Ascending aorta (tissue), 2 donors: ENCODE data around the gene MRPL49. TPM values are rescaled to one million over a fixed set of nuclear protein-coding genes. Genes with fewer than 3 reads are reported as not detected.

Experiments used
- DNase-seq, 2 donors: peaks; one replicate each; pipeline ENCODE4 v3.0.0-alpha.2; 2019; ENCODE audit warnings: low spot score in 2 of 2
- H3K27ac ChIP-seq, 2 donors: fragments of 200-600 bp; sonication (generic); one replicate each; pipeline ENCODE4 v1.5.1; 2016 to 2017; ENCODE audit warnings: mild to moderate bottlenecking in 1 of 2
- H3K27me3 ChIP-seq: fragments of 200-600 bp; sonication (generic); one replicate; pipeline ENCODE4 v1.5.1; 2017
- H3K36me3 ChIP-seq, 2 donors: fragments of 200-600 bp; sonication (generic); one replicate each; pipeline ENCODE4 v1.5.1; 2016
- H3K4me1 ChIP-seq, 2 donors: fragments of 200-600 bp; sonication (generic); one replicate each; pipeline ENCODE4 v1.5.1; 2016 to 2017; ENCODE audit warnings: mild to moderate bottlenecking in 1 of 2
- H3K4me3 ChIP-seq, 2 donors: fragments of 200-600 bp; sonication (generic); one replicate each; pipeline ENCODE4 v1.5.1; 2016 to 2017; ENCODE audit warnings: mild to moderate bottlenecking in 1 of 2
- H3K9me3 ChIP-seq, 2 donors: fragments of 200-600 bp; sonication (generic); one replicate each; pipeline ENCODE4 v1.5.1; 2016
- CTCF ChIP-seq, 3 experiments: fragments of 200-600 bp in 2 of 3; fragments of 450-650 bp in 1 of 3; sonication (generic) in 2 of 3; IDR thresholded peaks; one replicate each; pipeline ENCODE4 v1.5.1; 2016 to 2019; ENCODE audit warnings: antibody characterized with exemption in 3 of 3, mild to moderate bottlenecking in 1 of 3, moderate library complexity in 1 of 3
- intact Hi-C: fragments of 100-400 bp; cut with DNase I; formaldehyde crosslinking; loops from one replicate; pipeline ENCODE4 v1.15.1; 2023
- total RNA-seq: library from RNA; depleted of rRNA; stranded (reverse); fragments of >200 nt; gene quantifications from one replicate; pipeline ENCODE4 v1.1.0, GENCODE V29; 2016

The MRPL49 gene
- total RNA-seq, 1 donor from 2014 or later: 43.2 TPM

GRCh38 chr11:65104628-65105027, 17.5 kb upstream of the MRPL49 start:
- no peak for TF ChIP-seq CTCF (IDR thresholded peaks at IDR 0.05)
- DNase-seq: no peak
- H3K9me3 ChIP-seq: no peaks in the 10 kb centered on the region
- peaks cover 0 to 9% of the 10 kb centered on the region in 2 donors for H3K4me1 ChIP-seq
- no peak overlapping the region for H3K27ac ChIP-seq
- H3K27me3 ChIP-seq: no peaks in the 10 kb centered on the region
- H3K36me3 ChIP-seq: peaks cover 27% of the 10 kb centered on the region in 2 donors
- intact Hi-C loops: no loop called here
- no peak overlapping the region for H3K4me3 ChIP-seq

- Histone ChIP-seq H3K9me3 (no peaks in the 10 kb centered on the region), H3K27me3 (no peaks in the 10 kb centered on the region), H3K36me3 (peaks cover 29% of the 10 kb centered on the region in 2 donors), H3K27ac (no peak overlapping the region), H3K4me1 (peaks cover 8 to 19% of the 10 kb centered on the region in 2 donors), H3K4me3 (no peak overlapping the region)
- intact Hi-C loops: no loop called here
- DNase-seq: no peak
- TF ChIP-seq CTCF (IDR thresholded peaks at IDR 0.05): no peak
Measured at GRCh38 chr11:65107078-65107477, 15.0 kb upstream of the MRPL49 start.

- Histone ChIP-seq H3K27ac (no peak overlapping the region), H3K9me3 (no peaks in the 10 kb centered on the region), H3K4me3 (no peak overlapping the region), H3K27me3 (no peaks in the 10 kb centered on the region), H3K36me3 (peaks cover 29% of the 10 kb centered on the region in 2 donors), H3K4me1 (peaks cover 11 to 19% of the 10 kb centered on the region in 2 donors)
- DNase-seq: peak in 1 of 2 donors; percentile 56
- intact Hi-C loops: no loop called here
- TF ChIP-seq CTCF (IDR thresholded peaks at IDR 0.05): no peak
Measured at GRCh38 chr11:65107751-65108468, 14.2 kb upstream of the MRPL49 start.

- DNase-seq: no peak
- no peak for TF ChIP-seq CTCF (IDR thresholded peaks at IDR 0.05)
- H3K27ac ChIP-seq: no peak overlapping the region
- H3K4me1 ChIP-seq: peaks cover 16 to 25% of the 10 kb centered on the region in 2 donors
- H3K9me3 ChIP-seq: no peaks in the 10 kb centered on the region
- no peaks in the 10 kb centered on the region for H3K27me3 ChIP-seq
- intact Hi-C loops: no loop called here
- peaks cover 29% of the 10 kb centered on the region in 2 donors for H3K36me3 ChIP-seq
- no peak overlapping the region for H3K4me3 ChIP-seq
Measured at GRCh38 chr11:65108469-65109123, 13.5 kb upstream of the MRPL49 start.

- peaks cover 16 to 25% of the 10 kb centered on the region in 2 donors for H3K4me1 ChIP-seq
- no peak for TF ChIP-seq CTCF (IDR thresholded peaks at IDR 0.05)
- H3K27ac ChIP-seq: no peak overlapping the region
- intact Hi-C loops: loop anchor here (2.0 to 10.0 kb wide), 2 partner anchors 25 to 255 kb away; partner anchors contain the start of gene SYVN1
- no peak for DNase-seq
- no peak overlapping the region for H3K4me3 ChIP-seq
- no peaks in the 10 kb centered on the region for H3K27me3 ChIP-seq
- no peaks in the 10 kb centered on the region for H3K9me3 ChIP-seq
- H3K36me3 ChIP-seq: peaks cover 29% of the 10 kb centered on the region in 2 donors
Measured at GRCh38 chr11:65109231-65110198, 12.6 kb upstream of the MRPL49 start.
